CD14-positive monocyte (primary cell): ENCODE results near the gene ATP6V0A1. TPM values are rescaled to one million over a fixed set of nuclear protein-coding genes. Genes with fewer than 3 reads are reported as not detected.

ENCODE experiments used
- DNase-seq, 3 donors: peaks; one replicate each; pipeline ENCODE4 v3.0.0-alpha.2; 2011 to 2022
- H2AFZ ChIP-seq: 2 replicates; pipeline ENCODE4 v1.6.0; 2012; ENCODE audit warnings: mild to moderate bottlenecking, low read depth, low read length, inconsistent platforms; ENCODE audit not compliant: insufficient read depth, poor library complexity, severe bottlenecking
- H3K27ac ChIP-seq, 2 donors: 1 replicate in 1 of 2; 2 replicates in 1 of 2; pipeline ENCODE4 v1.5.1; 2012 to 2013; ENCODE audit warnings: low read length in 2 of 2, control low read depth in 1 of 2, inconsistent platforms in 1 of 2, low read depth in 1 of 2, mild to moderate bottlenecking in 1 of 2
- H3K27me3 ChIP-seq, 2 donors: one replicate each; pipeline versions ENCODE4 v1.6.0 to v1.6.1; 2011 to 2013; ENCODE audit warnings: low read length in 2 of 2; ENCODE audit not compliant: control insufficient read depth in 2 of 2, insufficient read depth in 2 of 2
- H3K36me3 ChIP-seq, 2 donors: replicated peaks in 1 of 2; 1 replicate in 1 of 2; 2 replicates in 1 of 2; pipeline versions ENCODE4 v1.5.1 to v1.6.1; 2012 to 2013; ENCODE audit warnings: low read length in 2 of 2, control low read depth in 1 of 2, inconsistent platforms in 1 of 2, mild to moderate bottlenecking in 1 of 2; ENCODE audit not compliant: insufficient read depth in 2 of 2, control insufficient read depth in 1 of 2
- H3K4me1 ChIP-seq, 2 donors: 1 replicate in 1 of 2; 2 replicates in 1 of 2; pipeline versions ENCODE4 v1.5.1 to v1.6.1; 2012 to 2013; ENCODE audit warnings: low read length in 2 of 2, control low read depth in 1 of 2, inconsistent platforms in 1 of 2, mild to moderate bottlenecking in 1 of 2, moderate library complexity in 1 of 2; ENCODE audit not compliant: insufficient read depth in 2 of 2, control insufficient read depth in 1 of 2
- H3K4me2 ChIP-seq: replicated peaks from 2 replicates; pipeline ENCODE3; 2012; ENCODE audit warnings: low read length, moderate library complexity, mild to moderate bottlenecking; ENCODE audit not compliant: poor library complexity, severe bottlenecking; ENCODE audit errors: extremely low read depth
- H3K4me3 ChIP-seq, 3 experiments: fragments of 200-600 bp in 1 of 3; sonication (generic) in 1 of 3; replicated peaks in 1 of 3; 1 replicate in 2 of 3; 2 replicates in 1 of 3; pipeline ENCODE4 v1.5.1; 2011 to 2013; ENCODE audit warnings: low read length in 3 of 3, mild to moderate bottlenecking in 3 of 3, control low read depth in 2 of 3, low read depth in 2 of 3, inconsistent platforms in 1 of 3, moderate library complexity in 1 of 3
- H3K79me2 ChIP-seq: 2 replicates; pipeline ENCODE4 v1.6.0; 2012; ENCODE audit warnings: mild to moderate bottlenecking, control low read depth, inconsistent platforms, low read length, moderate library complexity; ENCODE audit not compliant: insufficient read depth
- H3K9ac ChIP-seq: 2 replicates; pipeline ENCODE4 v1.6.0; 2017; ENCODE audit warnings: low read length, mild to moderate bottlenecking; ENCODE audit not compliant: insufficient read depth, poor library complexity, severe bottlenecking
- H3K9me3 ChIP-seq, 2 donors: replicated peaks in 1 of 2; 1 replicate in 1 of 2; 2 replicates in 1 of 2; pipeline versions ENCODE4 v1.5.1 to v1.6.1; 2012 to 2013; ENCODE audit warnings: low read length in 2 of 2, control low read depth in 1 of 2; ENCODE audit not compliant: control insufficient read depth in 1 of 2, insufficient read depth in 1 of 2
- H4K20me1 ChIP-seq: 2 replicates; pipeline ENCODE4 v1.6.0; 2012; ENCODE audit warnings: mild to moderate bottlenecking, low read length, control low read depth, moderate library complexity; ENCODE audit not compliant: insufficient read depth
- H3K27ac Mint-ChIP-seq, 7 donors: one replicate each; pipeline ENCODE4 v1.8.0; 2020; ENCODE audit warnings: mild to moderate bottlenecking in 7 of 7, mixed read lengths in 7 of 7, moderate library complexity in 6 of 7, inconsistent platforms in 2 of 7
- H3K27me3 Mint-ChIP-seq, 3 donors: one replicate each; pipeline ENCODE4 v1.8.0; 2021 to 2022; ENCODE audit warnings: low read depth in 3 of 3, mild to moderate bottlenecking in 3 of 3, mixed read lengths in 3 of 3, moderate library complexity in 3 of 3, inconsistent platforms in 1 of 3
- H3K36me3 Mint-ChIP-seq, 2 donors: one replicate each; pipeline ENCODE4 v1.8.0; 2020; ENCODE audit warnings: mixed read lengths in 2 of 2, inconsistent platforms in 1 of 2, mild to moderate bottlenecking in 1 of 2
- H3K4me1 Mint-ChIP-seq: one replicate; pipeline ENCODE4 v1.8.0; 2020; ENCODE audit warnings: mild to moderate bottlenecking, mixed read lengths
- H3K4me3 Mint-ChIP-seq, 2 donors: one replicate each; pipeline ENCODE4 v1.8.0; 2020; ENCODE audit warnings: mild to moderate bottlenecking in 2 of 2, mixed read lengths in 2 of 2, moderate library complexity in 1 of 2
- H3K9me3 Mint-ChIP-seq, 7 donors: one replicate each; pipeline ENCODE4 v1.8.0; 2020 to 2022; ENCODE audit warnings: mixed read lengths in 7 of 7, mild to moderate bottlenecking in 6 of 7, moderate library complexity in 6 of 7, inconsistent platforms in 2 of 7
- WGBS: methylation state at CpG from one replicate; pipeline ENCODE4 v1.1.5; 2013; ENCODE audit warnings: missing lambda C conversion rate; ENCODE audit not compliant: insufficient coverage; 5-methylcytosine and 5-hydroxymethylcytosine counted together
- intact Hi-C, 2 donors: fragments of 100-400 bp; cut with micrococcal nuclease; formaldehyde crosslinking; loops; one replicate each; pipeline versions ENCODE4 v1.15.0 to v1.15.1; 2023
- polyA plus RNA-seq, 3 donors: library from polyadenylated mRNA; depleted of rRNA in 1 of 3; unstranded in 2 of 3; stranded (reverse) in 1 of 3; fragments of 300-500 nt in 2 of 3; fragments of >200 nt in 1 of 3; fragmentation: Illumina TruSeq in 2 of 3; gene quantifications; 1 replicate in 2 of 3; 2 replicates in 1 of 3; pipeline ENCODE4 v1.2.3, GENCODE V29; 2012 to 2021
- TF ChIP-seq, protein P1 (sequence below): fragments of 200-600 bp; IDR thresholded peaks from one replicate; pipeline ENCODE4 v1.8.0; 2022; ENCODE audit warnings: antibody characterized with exemption, mild to moderate bottlenecking

The ATP6V0A1 gene
- polyA plus RNA-seq, 3 donors = 36.1 to 126 (median 55.1) TPM

DNA sequence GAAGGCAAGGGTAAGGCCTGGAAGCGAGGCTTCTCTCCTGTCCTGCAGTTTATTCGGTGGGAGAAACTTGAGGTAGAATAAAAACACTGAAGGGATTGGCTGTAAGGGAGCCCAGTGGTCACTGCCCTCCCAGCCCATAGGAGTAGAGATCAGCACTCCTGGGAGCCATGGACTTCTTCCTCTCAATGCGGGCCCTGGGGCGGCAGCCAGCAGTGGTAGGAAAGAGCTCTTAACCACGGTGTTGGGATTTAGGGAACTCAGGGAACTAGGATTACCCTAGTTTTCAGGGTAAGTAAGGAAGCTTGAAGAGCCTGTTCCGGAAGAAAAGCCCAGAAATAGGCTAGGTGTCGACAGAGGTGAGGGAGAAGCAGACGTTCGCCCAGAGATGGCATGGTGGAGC lies 53.6 kb downstream of the ATP6V0A1 start:
- H3K27ac Mint-ChIP-seq = no peak overlapping the region

DNA sequence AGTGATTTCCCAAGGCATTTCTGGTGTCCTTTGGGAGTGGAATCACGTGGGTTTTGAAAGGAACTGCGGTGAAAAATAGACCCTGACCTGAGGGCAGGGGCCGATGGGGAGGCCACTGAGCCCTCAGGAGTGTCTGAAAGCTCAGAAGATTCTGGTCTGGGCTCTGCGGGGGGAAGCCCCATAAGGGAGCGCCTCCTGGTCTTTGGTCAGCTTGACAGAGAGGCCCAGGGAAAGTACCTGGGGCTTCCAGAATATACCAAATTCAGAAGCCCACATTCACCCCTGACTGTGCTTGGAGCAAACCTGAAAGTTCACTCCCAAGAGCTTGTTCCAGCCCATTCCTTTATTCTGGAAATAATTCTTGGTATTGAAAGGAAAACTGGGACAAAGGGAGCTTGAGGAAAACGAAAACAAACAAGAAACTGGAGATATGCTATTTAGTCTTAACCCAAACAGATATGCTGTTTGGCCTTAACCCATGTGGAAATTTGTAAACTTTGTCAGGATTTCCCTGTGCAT lies 54.1 kb downstream of the ATP6V0A1 start:
- Mint-ChIP-seq H3K27ac (no peak overlapping the region), H3K36me3 (peaks cover 82 to 90% of the 10 kb centered on the region in 2 donors), H3K4me1 (peaks cover 22% of the 10 kb centered on the region), H3K27me3 (peaks cover 0 to 5% (median 1%) of the 10 kb centered on the region in 3 donors), H3K9me3 (peaks cover 0 to 3% (median 0%) of the 10 kb centered on the region in 7 donors), H3K4me3 (no peak overlapping the region)
- DNase-seq = no peak
- Histone ChIP-seq H3K27ac (no peak overlapping the region), H3K9ac (no peak overlapping the region), H3K4me2 (no peak overlapping the region), H3K4me1 (peaks cover 10 to 13% of the 10 kb centered on the region in 2 donors), H2AFZ (no peak overlapping the region), H3K36me3 (peaks cover 60 to 85% of the 10 kb centered on the region in 2 donors), H3K27me3 (no peaks in the 10 kb centered on the region), H3K4me3 (no peak overlapping the region), H4K20me1 (peaks cover 47% of the 10 kb centered on the region), H3K79me2 (no peaks in the 10 kb centered on the region), H3K9me3 (no peaks in the 10 kb centered on the region)
- WGBS = 90% methylated on average over 4 of the region's 6 CpGs
- intact Hi-C loops = loop anchor here in 1 of 2 donors (10.0 kb wide), 1 partner anchor 88 kb away; the partner anchor contains the start of gene CAVIN1
- TF ChIP-seq, protein P1, sequence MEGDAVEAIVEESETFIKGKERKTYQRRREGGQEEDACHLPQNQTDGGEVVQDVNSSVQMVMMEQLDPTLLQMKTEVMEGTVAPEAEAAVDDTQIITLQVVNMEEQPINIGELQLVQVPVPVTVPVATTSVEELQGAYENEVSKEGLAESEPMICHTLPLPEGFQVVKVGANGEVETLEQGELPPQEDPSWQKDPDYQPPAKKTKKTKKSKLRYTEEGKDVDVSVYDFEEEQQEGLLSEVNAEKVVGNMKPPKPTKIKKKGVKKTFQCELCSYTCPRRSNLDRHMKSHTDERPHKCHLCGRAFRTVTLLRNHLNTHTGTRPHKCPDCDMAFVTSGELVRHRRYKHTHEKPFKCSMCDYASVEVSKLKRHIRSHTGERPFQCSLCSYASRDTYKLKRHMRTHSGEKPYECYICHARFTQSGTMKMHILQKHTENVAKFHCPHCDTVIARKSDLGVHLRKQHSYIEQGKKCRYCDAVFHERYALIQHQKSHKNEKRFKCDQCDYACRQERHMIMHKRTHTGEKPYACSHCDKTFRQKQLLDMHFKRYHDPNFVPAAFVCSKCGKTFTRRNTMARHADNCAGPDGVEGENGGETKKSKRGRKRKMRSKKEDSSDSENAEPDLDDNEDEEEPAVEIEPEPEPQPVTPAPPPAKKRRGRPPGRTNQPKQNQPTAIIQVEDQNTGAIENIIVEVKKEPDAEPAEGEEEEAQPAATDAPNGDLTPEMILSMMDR = no peak

More for the DNA sequence above, 53.6 kb downstream of the ATP6V0A1 start:
- Mint-ChIP-seq H3K9me3 (peaks cover 0 to 3% (median 0%) of the 10 kb centered on the region in 7 donors), H3K4me1 (peaks cover 16% of the 10 kb centered on the region), H3K36me3 (peaks cover 87 to 91% of the 10 kb centered on the region in 2 donors), H3K4me3 (no peak overlapping the region), H3K27me3 (peaks cover 0 to 5% (median 1%) of the 10 kb centered on the region in 3 donors)
- H3K4me1 ChIP-seq = peaks cover 4 to 7% of the 10 kb centered on the region in 2 donors
- peaks cover 46% of the 10 kb centered on the region for H4K20me1 ChIP-seq
- H3K27me3 ChIP-seq = no peaks in the 10 kb centered on the region
- H3K36me3 ChIP-seq = peaks cover 65 to 91% of the 10 kb centered on the region in 2 donors
- no peak for DNase-seq
- H3K27ac ChIP-seq = no peak overlapping the region
- no peak overlapping the region for H3K9ac ChIP-seq
- H3K9me3 ChIP-seq = no peaks in the 10 kb centered on the region
- H2AFZ ChIP-seq = no peak overlapping the region
- H3K4me2 ChIP-seq = no peak overlapping the region
- no peak overlapping the region for H3K4me3 ChIP-seq
- 95% methylated on average over 4 of the region's 9 CpGs for WGBS
- TF ChIP-seq, protein P1 = no peak
- intact Hi-C loops = loop anchor here in 1 of 2 donors (10.0 kb wide), 1 partner anchor 87 kb away; the partner anchor contains the start of gene CAVIN1
- no peaks in the 10 kb centered on the region for H3K79me2 ChIP-seq
